HepG2 (cell line): ENCODE data around the gene NUDT22. TPM values are rescaled to one million over a fixed set of nuclear protein-coding genes. Genes with fewer than 3 reads are reported as not detected.

Experiments
- HCFC1 ChIP-seq: fragments of 150-350 bp; IDR thresholded peaks from 2 replicates; pipeline ENCODE4 v1.6.1; 2014; ENCODE audit warnings: low read depth, low read length
- POLR2AphosphoS5 ChIP-seq: IDR thresholded peaks from 2 replicates; pipeline ENCODE4 v1.6.1; 2012; ENCODE audit warnings: low read depth, low read length
- SRSF4 ChIP-seq: fragments of 200-400 bp; formaldehyde crosslinking; IDR thresholded peaks from one replicate; pipeline ENCODE4 v1.6.1; 2018; ENCODE audit warnings: mild to moderate bottlenecking, low read depth, low read length, moderate library complexity; ENCODE audit not compliant: poor library complexity, severe bottlenecking
- ZNF557 ChIP-seq: sonication (generic); formaldehyde crosslinking; IDR thresholded peaks from 2 replicates; pipeline ENCODE4 v1.4.0; 2020; ENCODE audit warnings: missing genetic modification reagents
- polyA plus RNA-seq, 8 experiments: library from polyadenylated mRNA; depleted of rRNA in 3 of 8; stranded (reverse) in 7 of 8; unstranded in 1 of 8; fragments of >200 nt; fragmentation: Illumina TruSeq in 4 of 8; extraction: Trizol in 4 of 8; gene quantifications; 2 replicates each; pipeline versions ENCODE4 v1.2.1 to v1.2.3, GENCODE V29; 2011 to 2016; ENCODE audit warnings: low read depth in 4 of 8, missing spikeins in 1 of 8, mixed read lengths in 1 of 8; ENCODE audit not compliant: insufficient read depth in 1 of 8
- total RNA-seq, 5 experiments: library from RNA; depleted of rRNA; stranded (reverse); fragments of >200 nt; fragmentation: Illumina TruSeq; extraction: Trizol; gene quantifications; 2 replicates each; pipeline ENCODE4 v1.2.3, GENCODE V29; 2016; ENCODE audit warnings: low read depth in 1 of 5
- TF ChIP-seq, protein P1 (sequence below), 2 experiments: sonication (generic) in 1 of 2; formaldehyde crosslinking in 1 of 2; IDR thresholded peaks; 2 replicates each; pipeline versions ENCODE4 v1.4.0 to v1.6.1; 2016 to 2020; ENCODE audit warnings: borderline replicate concordance in 1 of 2, low read depth in 1 of 2, mild to moderate bottlenecking in 1 of 2, missing genetic modification reagents in 1 of 2
- TF ChIP-seq, protein P2 (sequence below): sonication (generic); formaldehyde crosslinking; IDR thresholded peaks from 2 replicates; pipeline ENCODE4 v1.5.1; 2020; ENCODE audit warnings: mild to moderate bottlenecking, missing genetic modification reagents, moderate library complexity
- TF ChIP-seq, protein P3 (sequence below): sonication (generic); formaldehyde crosslinking; IDR thresholded peaks from 2 replicates; pipeline ENCODE4 v1.5.0; 2020; ENCODE audit warnings: mild to moderate bottlenecking, missing genetic modification reagents
- TF ChIP-seq, protein P4 (sequence below): IDR thresholded peaks from 2 replicates; pipeline ENCODE4 v1.6.1; 2016; ENCODE audit warnings: low read depth, missing genetic modification reagents, missing compliant biosample characterization
- TF ChIP-seq, protein P5 (sequence below): sonication (generic); formaldehyde crosslinking; IDR thresholded peaks from 2 replicates; pipeline ENCODE4 v1.5.0; 2020; ENCODE audit warnings: mild to moderate bottlenecking, missing genetic modification reagents

NUDT22 gene
- total and polyA plus RNA-seq, 2 of the 13 experiments (the other 11 are each of a cell fraction or from before 2014, with no cell fraction given): 33.5 to 39.8 TPM

DNA sequence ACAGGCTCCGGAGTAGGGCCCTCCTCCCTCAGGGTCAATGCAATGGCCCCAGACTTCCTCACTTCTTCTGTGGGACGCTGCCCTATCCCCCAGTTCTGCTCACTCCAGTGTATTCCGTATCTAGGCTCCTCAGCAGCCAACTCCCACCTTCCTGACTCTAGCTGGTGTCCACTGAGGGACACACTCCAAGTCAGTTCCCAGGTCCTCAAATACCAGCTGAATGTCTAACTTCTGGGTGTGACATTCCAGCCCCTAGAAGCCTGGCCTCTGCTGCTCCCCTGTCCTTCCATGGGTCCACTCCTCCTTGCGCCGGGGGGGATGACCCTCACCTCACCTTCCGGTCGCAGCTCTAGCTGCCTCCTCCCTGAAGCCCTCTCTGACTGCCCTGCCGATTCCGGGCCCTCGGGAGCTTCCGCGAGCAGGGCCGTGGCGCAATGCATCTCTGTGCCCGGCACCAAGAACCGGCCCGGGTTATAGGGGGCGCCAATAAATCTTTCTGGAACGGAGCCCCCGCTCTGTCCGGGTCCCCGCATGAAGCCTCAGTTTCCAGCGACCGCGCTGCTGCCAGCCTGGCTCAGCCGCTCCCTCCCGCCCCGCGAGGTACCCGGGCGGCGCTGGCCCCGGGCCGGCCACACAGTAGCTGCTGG is 42.9 kb downstream of the NUDT22 start (continued):
- TF ChIP-seq, protein P1, sequence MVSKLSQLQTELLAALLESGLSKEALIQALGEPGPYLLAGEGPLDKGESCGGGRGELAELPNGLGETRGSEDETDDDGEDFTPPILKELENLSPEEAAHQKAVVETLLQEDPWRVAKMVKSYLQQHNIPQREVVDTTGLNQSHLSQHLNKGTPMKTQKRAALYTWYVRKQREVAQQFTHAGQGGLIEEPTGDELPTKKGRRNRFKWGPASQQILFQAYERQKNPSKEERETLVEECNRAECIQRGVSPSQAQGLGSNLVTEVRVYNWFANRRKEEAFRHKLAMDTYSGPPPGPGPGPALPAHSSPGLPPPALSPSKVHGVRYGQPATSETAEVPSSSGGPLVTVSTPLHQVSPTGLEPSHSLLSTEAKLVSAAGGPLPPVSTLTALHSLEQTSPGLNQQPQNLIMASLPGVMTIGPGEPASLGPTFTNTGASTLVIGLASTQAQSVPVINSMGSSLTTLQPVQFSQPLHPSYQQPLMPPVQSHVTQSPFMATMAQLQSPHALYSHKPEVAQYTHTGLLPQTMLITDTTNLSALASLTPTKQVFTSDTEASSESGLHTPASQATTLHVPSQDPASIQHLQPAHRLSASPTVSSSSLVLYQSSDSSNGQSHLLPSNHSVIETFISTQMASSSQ (IDR thresholded peaks at IDR 0.05; ENCODE audit: low read depth): no peak
- TF ChIP-seq, protein P1 (CRISPR knock-in tag; IDR thresholded peaks at IDR 0.05; ENCODE audit: borderline replicate concordance): no peak
- TF ChIP-seq POLR2AphosphoS5 (no peak), ZNF557 (CRISPR knock-in tag) (no peak), HCFC1 (no peak), SRSF4 (no peak)
- TF ChIP-seq, protein P2, sequence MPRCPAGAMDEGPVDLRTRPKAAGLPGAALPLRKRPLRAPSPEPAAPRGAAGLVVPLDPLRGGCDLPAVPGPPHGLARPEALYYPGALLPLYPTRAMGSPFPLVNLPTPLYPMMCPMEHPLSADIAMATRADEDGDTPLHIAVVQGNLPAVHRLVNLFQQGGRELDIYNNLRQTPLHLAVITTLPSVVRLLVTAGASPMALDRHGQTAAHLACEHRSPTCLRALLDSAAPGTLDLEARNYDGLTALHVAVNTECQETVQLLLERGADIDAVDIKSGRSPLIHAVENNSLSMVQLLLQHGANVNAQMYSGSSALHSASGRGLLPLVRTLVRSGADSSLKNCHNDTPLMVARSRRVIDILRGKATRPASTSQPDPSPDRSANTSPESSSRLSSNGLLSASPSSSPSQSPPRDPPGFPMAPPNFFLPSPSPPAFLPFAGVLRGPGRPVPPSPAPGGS (CRISPR knock-in tag): 0 out of 2 replicates have a peak, but pooled peaks have one; percentile 6
- TF ChIP-seq, protein P3, sequence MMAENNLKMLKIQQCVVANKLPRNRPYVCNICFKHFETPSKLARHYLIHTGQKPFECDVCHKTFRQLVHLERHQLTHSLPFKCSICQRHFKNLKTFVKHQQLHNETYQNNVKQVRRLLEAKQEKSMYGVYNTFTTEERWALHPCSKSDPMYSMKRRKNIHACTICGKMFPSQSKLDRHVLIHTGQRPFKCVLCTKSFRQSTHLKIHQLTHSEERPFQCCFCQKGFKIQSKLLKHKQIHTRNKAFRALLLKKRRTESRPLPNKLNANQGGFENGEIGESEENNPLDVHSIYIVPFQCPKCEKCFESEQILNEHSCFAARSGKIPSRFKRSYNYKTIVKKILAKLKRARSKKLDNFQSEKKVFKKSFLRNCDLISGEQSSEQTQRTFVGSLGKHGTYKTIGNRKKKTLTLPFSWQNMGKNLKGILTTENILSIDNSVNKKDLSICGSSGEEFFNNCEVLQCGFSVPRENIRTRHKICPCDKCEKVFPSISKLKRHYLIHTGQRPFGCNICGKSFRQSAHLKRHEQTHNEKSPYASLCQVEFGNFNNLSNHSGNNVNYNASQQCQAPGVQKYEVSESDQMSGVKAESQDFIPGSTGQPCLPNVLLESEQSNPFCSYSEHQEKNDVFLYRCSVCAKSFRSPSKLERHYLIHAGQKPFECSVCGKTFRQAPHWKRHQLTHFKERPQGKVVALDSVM: no peak
- TF ChIP-seq, protein P4, sequence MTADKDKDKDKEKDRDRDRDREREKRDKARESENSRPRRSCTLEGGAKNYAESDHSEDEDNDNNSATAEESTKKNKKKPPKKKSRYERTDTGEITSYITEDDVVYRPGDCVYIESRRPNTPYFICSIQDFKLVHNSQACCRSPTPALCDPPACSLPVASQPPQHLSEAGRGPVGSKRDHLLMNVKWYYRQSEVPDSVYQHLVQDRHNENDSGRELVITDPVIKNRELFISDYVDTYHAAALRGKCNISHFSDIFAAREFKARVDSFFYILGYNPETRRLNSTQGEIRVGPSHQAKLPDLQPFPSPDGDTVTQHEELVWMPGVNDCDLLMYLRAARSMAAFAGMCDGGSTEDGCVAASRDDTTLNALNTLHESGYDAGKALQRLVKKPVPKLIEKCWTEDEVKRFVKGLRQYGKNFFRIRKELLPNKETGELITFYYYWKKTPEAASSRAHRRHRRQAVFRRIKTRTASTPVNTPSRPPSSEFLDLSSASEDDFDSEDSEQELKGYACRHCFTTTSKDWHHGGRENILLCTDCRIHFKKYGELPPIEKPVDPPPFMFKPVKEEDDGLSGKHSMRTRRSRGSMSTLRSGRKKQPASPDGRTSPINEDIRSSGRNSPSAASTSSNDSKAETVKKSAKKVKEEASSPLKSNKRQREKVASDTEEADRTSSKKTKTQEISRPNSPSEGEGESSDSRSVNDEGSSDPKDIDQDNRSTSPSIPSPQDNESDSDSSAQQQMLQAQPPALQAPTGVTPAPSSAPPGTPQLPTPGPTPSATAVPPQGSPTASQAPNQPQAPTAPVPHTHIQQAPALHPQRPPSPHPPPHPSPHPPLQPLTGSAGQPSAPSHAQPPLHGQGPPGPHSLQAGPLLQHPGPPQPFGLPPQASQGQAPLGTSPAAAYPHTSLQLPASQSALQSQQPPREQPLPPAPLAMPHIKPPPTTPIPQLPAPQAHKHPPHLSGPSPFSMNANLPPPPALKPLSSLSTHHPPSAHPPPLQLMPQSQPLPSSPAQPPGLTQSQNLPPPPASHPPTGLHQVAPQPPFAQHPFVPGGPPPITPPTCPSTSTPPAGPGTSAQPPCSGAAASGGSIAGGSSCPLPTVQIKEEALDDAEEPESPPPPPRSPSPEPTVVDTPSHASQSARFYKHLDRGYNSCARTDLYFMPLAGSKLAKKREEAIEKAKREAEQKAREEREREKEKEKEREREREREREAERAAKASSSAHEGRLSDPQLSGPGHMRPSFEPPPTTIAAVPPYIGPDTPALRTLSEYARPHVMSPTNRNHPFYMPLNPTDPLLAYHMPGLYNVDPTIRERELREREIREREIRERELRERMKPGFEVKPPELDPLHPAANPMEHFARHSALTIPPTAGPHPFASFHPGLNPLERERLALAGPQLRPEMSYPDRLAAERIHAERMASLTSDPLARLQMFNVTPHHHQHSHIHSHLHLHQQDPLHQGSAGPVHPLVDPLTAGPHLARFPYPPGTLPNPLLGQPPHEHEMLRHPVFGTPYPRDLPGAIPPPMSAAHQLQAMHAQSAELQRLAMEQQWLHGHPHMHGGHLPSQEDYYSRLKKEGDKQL (CRISPR knock-in tag): no peak
- TF ChIP-seq, protein P5, sequence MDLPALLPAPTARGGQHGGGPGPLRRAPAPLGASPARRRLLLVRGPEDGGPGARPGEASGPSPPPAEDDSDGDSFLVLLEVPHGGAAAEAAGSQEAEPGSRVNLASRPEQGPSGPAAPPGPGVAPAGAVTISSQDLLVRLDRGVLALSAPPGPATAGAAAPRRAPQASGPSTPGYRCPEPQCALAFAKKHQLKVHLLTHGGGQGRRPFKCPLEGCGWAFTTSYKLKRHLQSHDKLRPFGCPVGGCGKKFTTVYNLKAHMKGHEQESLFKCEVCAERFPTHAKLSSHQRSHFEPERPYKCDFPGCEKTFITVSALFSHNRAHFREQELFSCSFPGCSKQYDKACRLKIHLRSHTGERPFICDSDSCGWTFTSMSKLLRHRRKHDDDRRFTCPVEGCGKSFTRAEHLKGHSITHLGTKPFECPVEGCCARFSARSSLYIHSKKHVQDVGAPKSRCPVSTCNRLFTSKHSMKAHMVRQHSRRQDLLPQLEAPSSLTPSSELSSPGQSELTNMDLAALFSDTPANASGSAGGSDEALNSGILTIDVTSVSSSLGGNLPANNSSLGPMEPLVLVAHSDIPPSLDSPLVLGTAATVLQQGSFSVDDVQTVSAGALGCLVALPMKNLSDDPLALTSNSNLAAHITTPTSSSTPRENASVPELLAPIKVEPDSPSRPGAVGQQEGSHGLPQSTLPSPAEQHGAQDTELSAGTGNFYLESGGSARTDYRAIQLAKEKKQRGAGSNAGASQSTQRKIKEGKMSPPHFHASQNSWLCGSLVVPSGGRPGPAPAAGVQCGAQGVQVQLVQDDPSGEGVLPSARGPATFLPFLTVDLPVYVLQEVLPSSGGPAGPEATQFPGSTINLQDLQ (CRISPR knock-in tag): no peak
